Measurements from ENCODE around the gene PYURF.

Gene PYURF

GRCh38 chr4:88478247-88478646 lies 45.3 kb downstream of the PYURF start:
- H4K20me1 ChIP-seq (ENCODE audit: insufficient read depth, low read length) = no peaks in the 10 kb centered on the region
- no peaks in the 10 kb centered on the region for H3K9me3 ChIP-seq (ENCODE audit: insufficient read depth, low read length)
- TF ChIP-seq, protein P1, sequence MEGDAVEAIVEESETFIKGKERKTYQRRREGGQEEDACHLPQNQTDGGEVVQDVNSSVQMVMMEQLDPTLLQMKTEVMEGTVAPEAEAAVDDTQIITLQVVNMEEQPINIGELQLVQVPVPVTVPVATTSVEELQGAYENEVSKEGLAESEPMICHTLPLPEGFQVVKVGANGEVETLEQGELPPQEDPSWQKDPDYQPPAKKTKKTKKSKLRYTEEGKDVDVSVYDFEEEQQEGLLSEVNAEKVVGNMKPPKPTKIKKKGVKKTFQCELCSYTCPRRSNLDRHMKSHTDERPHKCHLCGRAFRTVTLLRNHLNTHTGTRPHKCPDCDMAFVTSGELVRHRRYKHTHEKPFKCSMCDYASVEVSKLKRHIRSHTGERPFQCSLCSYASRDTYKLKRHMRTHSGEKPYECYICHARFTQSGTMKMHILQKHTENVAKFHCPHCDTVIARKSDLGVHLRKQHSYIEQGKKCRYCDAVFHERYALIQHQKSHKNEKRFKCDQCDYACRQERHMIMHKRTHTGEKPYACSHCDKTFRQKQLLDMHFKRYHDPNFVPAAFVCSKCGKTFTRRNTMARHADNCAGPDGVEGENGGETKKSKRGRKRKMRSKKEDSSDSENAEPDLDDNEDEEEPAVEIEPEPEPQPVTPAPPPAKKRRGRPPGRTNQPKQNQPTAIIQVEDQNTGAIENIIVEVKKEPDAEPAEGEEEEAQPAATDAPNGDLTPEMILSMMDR (IDR thresholded peaks at IDR 0.05; ENCODE audit: low read depth, low read length) = no peak
- no peak for TF ChIP-seq EZH2phosphoT487 (IDR thresholded peaks at IDR 0.05; ENCODE audit: low read depth)
- no peaks in the 10 kb centered on the region for H3K4me1 ChIP-seq (ENCODE audit: low read length)
- H3K27me3 ChIP-seq (ENCODE audit: low read depth, low read length) = no peaks in the 10 kb centered on the region; the same call in 1 of the 2 replicates
- H3K36me3 ChIP-seq (replicated peaks; ENCODE audit: low read depth, low read length) = no peaks in the 10 kb centered on the region
- no peak overlapping the region for H3K9ac ChIP-seq (ENCODE audit: low read length)
- H2AFZ ChIP-seq (ENCODE audit: low read depth, low read length) = no peak overlapping the region
- no peak overlapping the region for H3K4me3 ChIP-seq (ENCODE audit: low read length)
- H3K79me2 ChIP-seq (ENCODE audit: low read length) = no peaks in the 10 kb centered on the region
- no peak overlapping the region for H3K27ac ChIP-seq (ENCODE audit: low read length)
- no peak overlapping the region for H3K4me2 ChIP-seq (ENCODE audit: low read length)

DNA sequence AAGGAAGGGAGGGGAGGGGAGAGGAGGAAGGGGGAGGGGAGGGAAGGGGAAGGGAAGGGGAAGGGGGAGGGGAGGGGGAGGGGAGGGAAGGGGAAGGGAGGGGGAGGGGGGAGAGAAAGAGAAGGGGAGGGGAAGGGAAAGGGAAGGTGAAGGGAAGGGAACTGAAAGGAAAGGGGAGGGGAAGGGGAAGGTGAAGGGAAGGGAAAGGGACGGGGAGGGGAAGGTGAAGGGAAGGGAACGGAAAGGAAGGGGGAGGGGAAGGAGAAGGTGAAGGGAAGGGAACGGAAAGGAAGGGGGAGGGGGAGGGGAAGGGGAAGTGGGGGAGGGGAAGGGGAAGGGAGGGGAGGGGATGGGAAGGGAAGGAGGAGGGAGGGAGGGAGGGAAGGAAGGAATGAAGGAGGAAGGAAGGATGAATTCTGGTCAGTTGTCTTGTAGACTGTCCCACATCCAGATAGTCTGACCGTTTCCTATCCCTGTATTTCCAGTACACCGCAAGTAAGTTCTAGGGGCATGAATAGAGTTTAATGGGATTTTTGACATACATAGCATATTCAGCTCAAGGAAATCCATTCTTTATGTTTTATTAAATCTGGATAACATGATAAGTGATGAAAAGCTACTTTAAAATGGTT lies 46.2 kb downstream of the PYURF start:
- no peak for TF ChIP-seq EZH2phosphoT487 (IDR thresholded peaks at IDR 0.05; ENCODE audit: low read depth)
- TF ChIP-seq, protein P1 (IDR thresholded peaks at IDR 0.05; ENCODE audit: low read depth, low read length) = no peak

More for the DNA sequence above, 46.2 kb downstream of the PYURF start:
- H3K79me2 ChIP-seq (ENCODE audit: low read length) = no peaks in the 10 kb centered on the region
- no peak overlapping the region for H3K4me2 ChIP-seq (ENCODE audit: low read length)
- no peak overlapping the region for H2AFZ ChIP-seq (ENCODE audit: low read depth, low read length)
- H3K4me3 ChIP-seq (ENCODE audit: low read length) = no peak overlapping the region
- H3K4me1 ChIP-seq (ENCODE audit: low read length) = no peaks in the 10 kb centered on the region
- H3K36me3 ChIP-seq (replicated peaks; ENCODE audit: low read depth, low read length) = no peaks in the 10 kb centered on the region
- H3K9ac ChIP-seq (ENCODE audit: low read length) = no peak overlapping the region
- no peak overlapping the region for H3K27ac ChIP-seq (ENCODE audit: low read length)
- H3K27me3 ChIP-seq (ENCODE audit: low read depth, low read length) = no peaks in the 10 kb centered on the region; the same call in 1 of the 2 replicates
- no peaks in the 10 kb centered on the region for H4K20me1 ChIP-seq (ENCODE audit: insufficient read depth, low read length)
- H3K9me3 ChIP-seq (ENCODE audit: insufficient read depth, low read length) = no peaks in the 10 kb centered on the region
